Ascending aorta (tissue), 2 donors: ENCODE results near the gene ZNHIT3. TPM values are rescaled to one million over a fixed set of nuclear protein-coding genes. Genes with fewer than 3 reads are reported as not detected.
"Not testable (repeated sequence)": the region's sequence is repeated elsewhere in the genome, so short reads cannot be mapped to it uniquely, and the experiment has no call there.

Source experiments
- DNase-seq, 2 donors: peaks; one replicate each; pipeline ENCODE4 v3.0.0-alpha.2; 2019; ENCODE audit warnings: low spot score in 2 of 2
- H3K27ac ChIP-seq, 2 donors: fragments of 200-600 bp; sonication (generic); one replicate each; pipeline ENCODE4 v1.5.1; 2016 to 2017; ENCODE audit warnings: mild to moderate bottlenecking in 1 of 2
- H3K27me3 ChIP-seq: fragments of 200-600 bp; sonication (generic); one replicate; pipeline ENCODE4 v1.5.1; 2017
- H3K36me3 ChIP-seq, 2 donors: fragments of 200-600 bp; sonication (generic); one replicate each; pipeline ENCODE4 v1.5.1; 2016
- H3K4me1 ChIP-seq, 2 donors: fragments of 200-600 bp; sonication (generic); one replicate each; pipeline ENCODE4 v1.5.1; 2016 to 2017; ENCODE audit warnings: mild to moderate bottlenecking in 1 of 2
- H3K4me3 ChIP-seq, 2 donors: fragments of 200-600 bp; sonication (generic); one replicate each; pipeline ENCODE4 v1.5.1; 2016 to 2017; ENCODE audit warnings: mild to moderate bottlenecking in 1 of 2
- H3K9me3 ChIP-seq, 2 donors: fragments of 200-600 bp; sonication (generic); one replicate each; pipeline ENCODE4 v1.5.1; 2016
- CTCF ChIP-seq, 3 experiments: fragments of 200-600 bp in 2 of 3; fragments of 450-650 bp in 1 of 3; sonication (generic) in 2 of 3; IDR thresholded peaks; one replicate each; pipeline ENCODE4 v1.5.1; 2016 to 2019; ENCODE audit warnings: antibody characterized with exemption in 3 of 3, mild to moderate bottlenecking in 1 of 3, moderate library complexity in 1 of 3
- intact Hi-C: fragments of 100-400 bp; cut with DNase I; formaldehyde crosslinking; loops from one replicate; pipeline ENCODE4 v1.15.1; 2023
- total RNA-seq: library from RNA; depleted of rRNA; stranded (reverse); fragments of >200 nt; gene quantifications from one replicate; pipeline ENCODE4 v1.1.0, GENCODE V29; 2016

Gene ZNHIT3
- total RNA-seq, 1 donor from 2014 or later = 49.4 TPM

GRCh38 chr17:36481829-36482228 is 4.7 kb upstream of the ZNHIT3 start:
- no peaks in the 10 kb centered on the region for H3K36me3 ChIP-seq
- no peaks in the 10 kb centered on the region for H3K9me3 ChIP-seq
- intact Hi-C loops = loop anchor here (10.0 kb wide), 1 partner anchor 337 kb away; no protein-coding TSS in a partner anchor
- no peak overlapping the region for H3K27ac ChIP-seq
- peaks cover 5 to 17% of the 10 kb centered on the region in 2 donors for H3K4me1 ChIP-seq
- DNase-seq = no peak
- H3K27me3 ChIP-seq = no peaks in the 10 kb centered on the region
- TF ChIP-seq CTCF (IDR thresholded peaks at IDR 0.05) = no peak
- H3K4me3 ChIP-seq = no peak overlapping the region

GRCh38 chr17:36482611-36483504 is 3.6 kb upstream of the ZNHIT3 start:
- DNase-seq = peak; percentile 25 to 90
- Histone ChIP-seq H3K9me3 (no peaks in the 10 kb centered on the region), H3K4me1 (peaks cover 5 to 22% of the 10 kb centered on the region in 2 donors), H3K27ac (no peak overlapping the region), H3K4me3 (peak overlapping the region; percentile 38 to 74), H3K36me3 (no peaks in the 10 kb centered on the region), H3K27me3 (no peaks in the 10 kb centered on the region)
- peak; percentile 72 to 93 (median 89) for TF ChIP-seq CTCF (IDR thresholded peaks at IDR 0.05)
- intact Hi-C loops = loop anchor here (1.0 to 10.0 kb wide), 2 partner anchors 338 to 514 kb away; no protein-coding TSS in a partner anchor

GRCh38 chr17:36484021-36484420 is 2.5 kb upstream of the ZNHIT3 start:
- intact Hi-C loops = loop anchor here (10.0 kb wide), 1 partner anchor 339 kb away; no protein-coding TSS in a partner anchor
- peaks cover 5 to 24% of the 10 kb centered on the region in 2 donors for H3K4me1 ChIP-seq
- not testable (repeated sequence) for H3K27me3 ChIP-seq, H3K36me3 ChIP-seq, H3K9me3 ChIP-seq, H3K27ac ChIP-seq, DNase-seq, H3K4me3 ChIP-seq

- intact Hi-C loops = loop anchor here (5.0 to 10.0 kb wide), 3 partner anchors 340 to 1523 kb away; partner anchors contain the start of genes AATF, CCT6B and ZNF830
- no peak for TF ChIP-seq CTCF (IDR thresholded peaks at IDR 0.05)
- H3K36me3 ChIP-seq = no peaks in the 10 kb centered on the region
- DNase-seq = no peak
- H3K4me3 ChIP-seq = no peak overlapping the region
- no peak overlapping the region for H3K27ac ChIP-seq
- H3K4me1 ChIP-seq = peaks cover 5 to 24% of the 10 kb centered on the region in 2 donors
- no peaks in the 10 kb centered on the region for H3K27me3 ChIP-seq
- H3K9me3 ChIP-seq = no peaks in the 10 kb centered on the region
Measured at GRCh38 chr17:36485027-36485426, 1.5 kb upstream of the ZNHIT3 start.

- Histone ChIP-seq H3K4me3 (peak overlapping the region; percentile 80 to 99), H3K27me3 (no peaks in the 10 kb centered on the region), H3K9me3 (no peaks in the 10 kb centered on the region), H3K27ac (peak overlapping the region; percentile 68 to 71), H3K36me3 (no peaks in the 10 kb centered on the region), H3K4me1 (peaks cover 5 to 24% of the 10 kb centered on the region in 2 donors)
- intact Hi-C loops = loop anchor here (1.0 to 10.0 kb wide), 5 partner anchors 49 to 1524 kb away; partner anchors contain the start of genes AATF, CCT6B, MRM1 and MYO19
- TF ChIP-seq CTCF (IDR thresholded peaks at IDR 0.05) = no peak
- DNase-seq = no peak
Measured at GRCh38 chr17:36485805-36486203, 677 bp upstream of the ZNHIT3 start.

GRCh38 chr17:36493956-36494355 is 7.5 kb downstream of the ZNHIT3 start:
- no peak for DNase-seq
- Histone ChIP-seq H3K4me1 (no peaks in the 10 kb centered on the region), H3K27me3 (no peaks in the 10 kb centered on the region), H3K9me3 (no peaks in the 10 kb centered on the region), H3K4me3 (no peak overlapping the region), H3K36me3 (peaks cover 62% of the 10 kb centered on the region in 2 donors), H3K27ac (no peak overlapping the region)
- no peak for TF ChIP-seq CTCF (IDR thresholded peaks at IDR 0.05)
- intact Hi-C loops = no loop called here
